ENCODE data around the gene ZNF783. TPM values are rescaled to one million over a fixed set of nuclear protein-coding genes. Genes with fewer than 3 reads are reported as not detected.

ZNF783 gene
- total and polyA plus RNA-seq, 2 experiments from 2014 or later, result 7.8 to 7.9 TPM

- TF ChIP-seq EZH2 (IDR thresholded peaks at IDR 0.05; ENCODE audit: borderline replicate concordance), result no peak
- TF ChIP-seq EZH2phosphoT487 (IDR thresholded peaks at IDR 0.05; ENCODE audit: low read depth, severe bottlenecking, unreplicated experiment), result no peak
- no peak for TF ChIP-seq CTCF (IDR thresholded peaks at IDR 0.05; ENCODE audit: poor library complexity)
- Histone ChIP-seq H3K4me1 (ENCODE audit: insufficient read depth) (no peaks in the 10 kb centered on the region), H3K36me3 (replicated peaks; ENCODE audit: insufficient read depth, low read depth) (no peaks in the 10 kb centered on the region), H3K79me2 (no peaks in the 10 kb centered on the region), H3K27me3 (no peaks in the 10 kb centered on the region), H3K27ac (no peak overlapping the region), H3K9me3 (ENCODE audit: low read depth) (no peaks in the 10 kb centered on the region), H4K20me1 (ENCODE audit: insufficient read depth, poor library complexity, severe bottlenecking) (no peaks in the 10 kb centered on the region), H3K9me2 (replicated peaks; ENCODE audit: insufficient read depth) (no peaks in the 10 kb centered on the region), H3K4me3 (no peak overlapping the region), H2AFZ (no peak overlapping the region), H3K4me2 (no peak overlapping the region)
- WGBS (ENCODE audit: low lambda C conversion rate, missing lambda C conversion rate), result 81% methylated on average over 2 of the region's 2 CpGs
- no peak for DNase-seq (ENCODE audit: low spot score)
Measured at GRCh38 chr7:149313981-149314380, 52.0 kb downstream of the ZNF783 start.

- H3K4me1 ChIP-seq (ENCODE audit: insufficient read depth), result no peaks in the 10 kb centered on the region
- no peak for DNase-seq (ENCODE audit: low spot score)
- no peaks in the 10 kb centered on the region for H3K9me3 ChIP-seq (ENCODE audit: low read depth)
- H4K20me1 ChIP-seq (ENCODE audit: insufficient read depth, poor library complexity, severe bottlenecking), result no peaks in the 10 kb centered on the region
- no peak overlapping the region for H3K27ac ChIP-seq
- H3K4me3 ChIP-seq, result no peak overlapping the region
- H3K4me2 ChIP-seq, result no peak overlapping the region
- H3K27me3 ChIP-seq, result no peaks in the 10 kb centered on the region
- no peaks in the 10 kb centered on the region for H3K9me2 ChIP-seq (replicated peaks; ENCODE audit: insufficient read depth)
- no peak overlapping the region for H2AFZ ChIP-seq
- H3K79me2 ChIP-seq, result no peaks in the 10 kb centered on the region
- TF ChIP-seq CTCF (IDR thresholded peaks at IDR 0.05; ENCODE audit: poor library complexity), result no peak
- TF ChIP-seq EZH2 (IDR thresholded peaks at IDR 0.05; ENCODE audit: borderline replicate concordance), result no peak
- no peak for TF ChIP-seq EZH2phosphoT487 (IDR thresholded peaks at IDR 0.05; ENCODE audit: low read depth, severe bottlenecking, unreplicated experiment)
- H3K36me3 ChIP-seq (replicated peaks; ENCODE audit: insufficient read depth, low read depth), result no peaks in the 10 kb centered on the region
Measured at GRCh38 chr7:149316606-149317005, 54.6 kb downstream of the ZNF783 start.

GRCh38 chr7:149317496-149317895, 55.5 kb downstream of the ZNF783 start:
- Histone ChIP-seq H3K9me2 (replicated peaks; ENCODE audit: insufficient read depth) (no peaks in the 10 kb centered on the region), H3K36me3 (replicated peaks; ENCODE audit: insufficient read depth, low read depth) (no peaks in the 10 kb centered on the region), H3K79me2 (no peaks in the 10 kb centered on the region), H3K9me3 (ENCODE audit: low read depth) (no peaks in the 10 kb centered on the region), H3K27me3 (no peaks in the 10 kb centered on the region), H4K20me1 (ENCODE audit: insufficient read depth, poor library complexity, severe bottlenecking) (no peaks in the 10 kb centered on the region), H3K27ac (no peak overlapping the region), H3K4me3 (no peak overlapping the region), H2AFZ (no peak overlapping the region), H3K4me2 (no peak overlapping the region), H3K4me1 (ENCODE audit: insufficient read depth) (no peaks in the 10 kb centered on the region)
- no peak for DNase-seq (ENCODE audit: low spot score)
- 94% methylated on average over 1 of the region's 1 CpG for WGBS (ENCODE audit: low lambda C conversion rate, missing lambda C conversion rate)
- TF ChIP-seq EZH2phosphoT487 (IDR thresholded peaks at IDR 0.05; ENCODE audit: low read depth, severe bottlenecking, unreplicated experiment), result no peak
- TF ChIP-seq CTCF (IDR thresholded peaks at IDR 0.05; ENCODE audit: poor library complexity), result no peak
- no peak for TF ChIP-seq EZH2 (IDR thresholded peaks at IDR 0.05; ENCODE audit: borderline replicate concordance)

All from hepatocyte (in vitro differentiated cells).